Measurements from ENCODE around the gene SUCLA2.
"Not testable (repeated sequence)": the region's sequence is repeated elsewhere in the genome, so short reads cannot be mapped to it uniquely, and the experiment has no call there.

SUCLA2 gene

DNA sequence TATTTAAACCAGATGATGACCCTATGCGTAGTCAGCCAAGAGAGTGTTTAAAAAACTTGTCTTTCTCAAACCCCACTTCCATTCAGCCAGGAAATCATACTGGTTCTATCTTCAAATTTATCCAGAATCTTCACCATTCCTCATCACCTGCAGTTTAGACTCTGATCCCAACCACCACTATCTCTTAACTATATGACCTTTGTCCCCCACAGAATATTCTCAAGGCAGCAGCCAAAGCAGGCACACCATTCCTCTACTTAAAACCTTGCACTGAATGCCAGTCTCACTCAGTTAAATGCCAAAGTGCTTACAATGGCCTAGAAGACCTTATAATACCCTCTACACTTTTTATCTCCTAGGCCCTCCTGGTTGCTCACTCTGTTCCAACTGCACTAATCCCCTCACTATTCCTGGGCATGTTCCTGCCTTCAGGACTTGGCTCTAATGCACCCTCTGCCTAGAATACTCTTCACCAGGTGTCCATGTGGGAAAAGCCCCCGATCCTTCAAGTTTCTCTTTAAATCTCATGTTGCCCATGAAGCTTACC lies 10.1 kb downstream of the SUCLA2 start:
- DNase-seq: no peak

DNA sequence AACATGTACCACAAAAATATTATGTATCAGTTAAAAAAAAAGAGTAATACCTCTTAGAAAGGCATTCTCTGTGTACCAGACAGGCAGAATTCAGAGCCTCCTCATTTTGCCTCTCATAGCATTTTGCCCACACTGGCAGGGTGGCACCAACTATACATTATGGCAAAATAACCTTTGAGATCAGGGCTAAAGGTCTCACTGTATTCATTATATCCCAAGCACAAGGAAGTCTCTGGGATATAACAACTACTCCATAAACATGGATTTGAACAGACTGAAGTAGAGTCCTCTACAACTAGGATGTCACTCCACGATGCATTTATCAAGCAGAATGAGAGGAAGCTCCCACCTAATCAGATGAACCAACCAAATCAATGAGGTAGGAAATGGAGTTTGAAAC lies 10.6 kb downstream of the SUCLA2 start:
- DNase-seq: no peak

GRCh38 chr13:47983070-47983469 lies 18.0 kb downstream of the SUCLA2 start:
- DNase-seq: no peak

- DNase-seq: no peak
These were observed 24.7 kb downstream of the SUCLA2 start for GRCh38 chr13:47976325-47976724.

GRCh38 chr13:47964863-47965262 lies 36.2 kb downstream of the SUCLA2 start:
- DNase-seq: no peak

- no peak for DNase-seq
These were observed 38.8 kb downstream of the SUCLA2 start for GRCh38 chr13:47962237-47962636.

DNA sequence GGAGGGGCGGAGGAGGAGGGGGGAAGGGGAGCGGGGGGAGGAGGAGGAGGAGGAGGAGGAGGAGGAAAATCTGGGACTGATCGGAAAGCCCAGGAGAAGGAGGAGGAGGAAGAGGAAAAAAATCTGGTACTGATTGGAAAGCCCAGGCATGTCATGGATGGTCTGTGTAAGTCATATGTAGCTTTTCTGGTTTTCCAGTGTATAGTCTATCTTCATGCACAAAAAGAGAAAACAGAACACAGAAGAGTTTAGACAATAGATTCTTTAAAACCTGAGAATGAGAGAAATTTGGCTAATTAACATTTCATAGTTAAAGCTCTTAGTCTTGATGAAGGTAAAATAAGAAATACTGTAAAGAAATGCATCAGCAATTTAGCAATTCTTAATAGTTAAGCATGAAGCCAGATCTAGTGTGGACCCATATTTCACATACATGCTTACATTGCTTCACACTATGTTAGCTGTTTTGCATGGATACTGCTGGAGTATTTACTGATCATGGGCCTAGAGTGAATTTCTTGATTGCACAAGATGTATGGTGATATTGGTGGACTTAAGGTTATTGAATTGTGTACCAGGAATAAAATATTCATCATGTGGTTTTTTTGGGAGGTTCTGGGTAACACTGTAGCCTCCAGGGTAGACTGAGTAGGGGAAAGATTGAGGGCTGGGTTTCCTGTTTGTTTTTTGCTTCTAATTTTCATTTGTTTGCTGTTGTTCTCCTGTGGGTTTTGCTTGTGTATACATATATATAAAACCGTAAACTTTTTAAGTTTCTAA lies 41.4 kb downstream of the SUCLA2 start:
- DNase-seq: no peak

GRCh38 chr13:47957073-47957472 lies 44.0 kb downstream of the SUCLA2 start:
- no peak for DNase-seq

DNA sequence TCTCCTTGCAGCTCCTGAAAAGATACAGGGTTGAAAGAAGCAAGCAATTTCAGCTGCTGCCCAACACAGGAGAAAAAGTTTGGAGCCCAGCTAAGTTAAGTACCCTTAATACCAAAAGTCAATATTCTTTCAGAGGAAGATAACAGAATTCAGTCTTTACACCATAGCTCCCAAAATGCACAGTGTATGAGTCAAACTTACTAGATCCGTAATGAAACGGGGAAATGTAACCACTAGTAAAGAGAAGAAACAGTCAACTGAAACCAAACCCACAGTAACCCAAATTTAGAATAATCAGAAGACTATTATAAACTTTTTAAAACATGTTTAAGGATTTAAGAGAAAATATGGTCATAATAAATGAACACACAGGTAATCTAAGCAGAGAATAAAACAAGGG lies 45.2 kb downstream of the SUCLA2 start:
- DNase-seq: no peak

DNA sequence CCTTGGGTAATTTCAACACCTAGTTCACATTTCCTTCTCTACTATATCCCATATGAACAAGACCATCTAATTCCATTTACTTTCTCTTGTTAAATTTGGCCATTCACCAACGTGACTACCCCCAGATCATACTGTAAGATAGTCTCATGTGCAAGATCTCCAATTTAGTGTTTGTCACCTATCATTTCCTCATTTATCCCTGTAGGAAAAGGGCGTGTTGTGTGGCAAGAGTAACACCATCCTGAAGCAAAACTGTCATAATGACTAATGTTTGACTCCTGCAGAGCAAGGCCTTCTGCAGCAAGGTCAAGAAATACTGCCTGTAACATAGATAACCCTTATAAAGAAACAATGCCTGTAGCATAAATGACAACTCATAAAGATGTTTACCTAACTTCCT lies 51.3 kb downstream of the SUCLA2 start:
- DNase-seq: no peak

DNA sequence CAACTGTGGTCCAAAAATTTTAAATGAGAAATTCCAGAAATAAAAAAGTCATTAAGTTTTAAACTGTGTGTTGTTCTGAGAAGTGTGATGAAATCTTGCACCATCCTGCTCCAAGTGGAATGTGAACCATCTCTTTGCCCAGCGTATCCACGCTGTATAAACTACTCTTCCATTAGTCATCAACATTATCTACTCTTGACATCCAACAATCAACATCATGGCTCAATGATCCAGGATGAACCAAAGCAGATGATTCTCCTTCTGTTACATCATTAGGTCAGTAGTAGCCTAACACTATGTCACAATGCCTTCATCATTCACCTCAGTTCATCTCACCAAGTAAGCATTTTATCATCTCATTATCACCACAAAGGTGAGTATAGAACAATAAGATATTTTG lies 55.3 kb downstream of the SUCLA2 start:
- DNase-seq: no peak

GRCh38 chr13:47945146-47945545 lies 55.9 kb downstream of the SUCLA2 start:
- not testable (repeated sequence) for DNase-seq

- DNase-seq: no peak
These were observed 66.7 kb downstream of the SUCLA2 start for GRCh38 chr13:47934371-47934770.

- no peak for DNase-seq
These were observed 67.8 kb downstream of the SUCLA2 start for GRCh38 chr13:47932950-47933923.

DNA sequence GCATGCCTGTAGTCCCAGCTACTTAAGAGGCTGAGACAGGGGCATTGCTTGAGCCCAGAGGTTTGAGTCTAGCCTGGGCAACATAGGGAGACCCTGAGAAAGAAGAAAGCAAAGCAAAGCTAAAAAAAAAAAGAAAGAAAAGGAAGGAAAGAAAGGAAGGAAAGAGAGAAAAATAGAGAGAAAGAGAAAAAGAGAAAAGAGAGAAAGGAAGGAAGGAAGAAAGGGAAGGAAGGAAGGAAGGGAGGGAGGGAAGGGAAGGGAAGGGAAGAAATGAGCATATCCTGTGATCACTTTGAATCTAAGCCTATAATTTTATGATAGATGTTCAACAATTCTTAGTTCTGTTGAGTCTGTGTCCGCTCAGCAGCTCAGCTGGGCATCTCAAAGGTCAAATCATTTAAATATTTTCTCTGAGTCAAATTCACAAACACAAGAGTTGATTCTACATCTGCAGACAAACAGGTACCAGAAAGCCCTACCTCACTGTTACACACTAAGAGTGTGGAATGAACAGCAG lies 70.4 kb downstream of the SUCLA2 start:
- no peak for DNase-seq

DNA sequence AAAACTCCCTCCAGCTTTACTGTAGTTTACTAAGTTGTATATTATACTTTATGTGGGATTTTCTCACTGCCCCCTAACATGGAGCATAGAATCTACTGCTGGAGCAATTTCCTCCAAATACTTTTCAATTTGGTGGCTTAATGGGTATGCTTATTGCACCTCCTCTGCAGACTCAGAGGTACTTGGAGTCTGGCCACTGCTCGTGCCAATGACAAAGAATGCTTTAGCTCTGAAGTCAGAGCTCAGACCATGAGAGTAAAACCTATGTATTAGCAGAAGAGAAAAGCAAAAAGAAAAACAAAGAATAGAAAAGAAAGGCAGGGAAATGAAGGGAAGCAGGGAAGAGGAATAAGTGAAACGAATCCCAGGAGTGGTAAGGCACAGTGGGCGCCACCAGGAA lies 71.9 kb downstream of the SUCLA2 start:
- no peak for DNase-seq

- DNase-seq: no peak
These were observed 84.0 kb downstream of the SUCLA2 start for GRCh38 chr13:47917022-47917574.

GRCh38 chr13:47908197-47908902 lies 92.7 kb downstream of the SUCLA2 start:
- no peak for DNase-seq

DNA sequence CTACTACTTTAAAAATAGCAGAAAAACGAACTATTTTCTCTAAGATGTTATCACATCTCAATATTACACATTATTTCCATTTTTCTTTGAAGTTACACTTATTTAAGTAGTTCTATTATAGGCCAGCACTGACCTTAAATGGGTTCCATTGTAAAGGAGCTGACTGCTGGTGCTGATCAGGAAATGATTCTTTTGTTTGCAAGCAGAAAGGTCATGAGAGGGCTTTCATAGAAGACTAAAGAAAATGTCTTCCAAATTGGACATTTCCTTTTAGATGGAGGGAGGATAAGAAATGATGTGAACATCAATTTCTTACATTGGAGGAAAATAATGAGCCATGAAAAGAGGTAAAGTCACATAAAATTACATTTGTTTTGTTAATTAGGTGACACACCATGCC lies 96.2 kb downstream of the SUCLA2 start:
- DNase-seq: no peak

- DNase-seq: no peak
These were observed 96.8 kb downstream of the SUCLA2 start for GRCh38 chr13:47904241-47904640.

DNA sequence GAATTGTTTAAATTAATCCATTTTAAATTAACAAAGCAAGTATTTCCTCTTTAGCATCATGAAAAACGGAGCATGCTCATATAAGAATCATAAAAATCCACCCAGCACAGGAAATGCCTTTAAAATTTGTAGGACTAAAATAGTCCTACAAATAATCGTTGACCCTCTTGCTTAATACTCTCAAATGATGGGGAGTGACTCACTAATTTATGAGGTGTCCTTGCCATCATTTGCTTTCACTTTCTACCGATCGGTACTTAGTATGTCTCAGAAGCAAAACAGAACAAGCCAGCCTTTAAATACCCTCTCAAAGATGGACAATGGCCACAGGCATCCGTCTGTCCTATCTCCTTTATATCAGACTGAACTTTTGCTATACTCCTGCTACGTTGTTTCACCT lies 97.2 kb downstream of the SUCLA2 start:
- no peak for DNase-seq

DNA sequence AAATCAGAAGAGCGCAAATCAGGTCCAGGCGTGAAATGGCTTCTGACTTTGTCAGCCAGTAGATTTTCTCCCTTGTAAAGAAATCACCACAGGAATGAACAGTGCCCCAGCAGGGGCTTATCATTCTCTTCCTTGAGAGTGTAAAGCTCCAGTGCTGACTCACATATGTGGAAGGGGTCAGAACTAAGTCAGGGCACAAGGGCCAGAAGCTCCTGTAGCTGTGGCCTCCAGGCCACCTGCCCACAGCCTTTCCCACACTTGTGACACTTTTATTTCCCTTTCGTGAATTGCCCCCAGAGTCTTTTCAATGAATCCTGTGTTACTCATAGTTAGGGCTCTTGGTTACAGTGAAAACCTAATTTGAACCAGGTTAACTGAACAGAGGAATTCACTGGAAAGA lies 99.6 kb downstream of the SUCLA2 start:
- no peak for DNase-seq

DNA sequence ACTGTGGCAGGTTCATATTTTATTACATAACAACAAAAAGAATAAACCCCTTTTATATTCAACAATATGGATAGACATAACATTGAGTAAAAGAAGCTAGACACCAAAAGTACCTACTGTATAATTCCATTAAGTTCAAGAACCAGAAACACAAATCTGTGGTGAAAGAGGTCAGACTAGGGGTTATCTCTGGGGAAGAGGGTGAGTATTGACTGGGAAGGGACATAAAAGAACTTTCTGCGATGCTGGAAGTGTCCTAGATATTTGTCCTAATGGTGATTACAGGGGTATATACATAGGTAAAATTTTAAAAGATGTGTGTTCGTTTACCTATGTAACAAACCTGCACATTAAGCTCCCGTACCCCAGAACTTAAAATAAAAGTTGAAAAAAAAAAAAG lies 103.0 kb downstream of the SUCLA2 start:
- DNase-seq: no peak

Data from NCI-H446 treated with DMSO at 0.1 percent for 48 hours (cell line).